ENCODE measurements around the gene PDCD5.

The PDCD5 gene

GRCh38 chr19:32543115-32543900 is 37.7 kb upstream of the PDCD5 start:
- peak; percentile 14 for DNase-seq (ENCODE audit: extremely low read depth, low read depth)
- TF ChIP-seq CTCF (IDR thresholded peaks at IDR 0.05; ENCODE audit: low read depth, low read length): no peak

GRCh38 chr19:32544917-32545316 is 36.1 kb upstream of the PDCD5 start:
- DNase-seq (ENCODE audit: extremely low read depth, low read depth): no peak
- no peak for TF ChIP-seq CTCF (IDR thresholded peaks at IDR 0.05; ENCODE audit: low read depth, low read length)

- no peak for DNase-seq (ENCODE audit: extremely low read depth, low read depth)
- TF ChIP-seq CTCF (IDR thresholded peaks at IDR 0.05; ENCODE audit: low read depth, low read length): no peak
Measured at GRCh38 chr19:32550666-32551065, 30.3 kb upstream of the PDCD5 start.

- DNase-seq (ENCODE audit: extremely low read depth, low read depth): no peak
- no peak for TF ChIP-seq CTCF (IDR thresholded peaks at IDR 0.05; ENCODE audit: low read depth, low read length)
Measured at GRCh38 chr19:32555786-32556185, 25.2 kb upstream of the PDCD5 start.

- DNase-seq (ENCODE audit: extremely low read depth, low read depth): no peak
- no peak for TF ChIP-seq CTCF (IDR thresholded peaks at IDR 0.05; ENCODE audit: low read depth, low read length)
Measured at GRCh38 chr19:32558607-32559228, 22.3 kb upstream of the PDCD5 start.

GRCh38 chr19:32563761-32564160 is 17.2 kb upstream of the PDCD5 start:
- TF ChIP-seq CTCF (IDR thresholded peaks at IDR 0.05; ENCODE audit: low read depth, low read length): no peak

GRCh38 chr19:32566246-32566830 is 14.7 kb upstream of the PDCD5 start:
- TF ChIP-seq CTCF (IDR thresholded peaks at IDR 0.05; ENCODE audit: low read depth, low read length): no peak
- DNase-seq (ENCODE audit: extremely low read depth, low read depth): no peak

More at GRCh38 chr19:32563761-32564160, 17.2 kb upstream of the PDCD5 start:
- no peak for DNase-seq (ENCODE audit: extremely low read depth, low read depth)

Measured in AG09319 (cell line).